Activated CD8-positive, alpha-beta memory T cell treated with anti-CD3 and anti-CD28 coated beads, Interleukin-2, amount 50 U/mL, for 24 hours (primary cell): Measurements from ENCODE around the gene ZNF382.

Source experiments
- DNase-seq: peaks from one replicate; pipeline ENCODE4 v3.0.0-alpha.2; 2020; ENCODE audit errors: extremely low read depth

ZNF382 gene

DNA sequence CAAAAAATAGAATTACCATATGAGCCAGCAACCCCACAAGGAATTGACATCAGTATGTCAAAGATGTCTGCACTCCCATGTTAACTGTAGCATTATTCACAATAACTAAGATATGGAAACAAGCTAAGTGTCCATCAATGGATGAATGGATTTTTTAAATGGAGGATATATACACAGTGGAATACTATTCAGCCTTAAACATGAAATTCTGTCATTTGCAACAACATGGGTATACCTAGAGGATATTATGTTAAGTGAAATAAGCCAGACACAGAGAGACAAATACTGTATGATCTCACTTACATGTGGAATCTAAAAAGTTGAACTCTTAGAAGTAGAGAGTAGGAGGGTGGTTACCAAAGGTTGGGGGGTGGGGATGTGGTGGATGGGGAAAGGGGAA, 74.3 kb downstream of the ZNF382 start:
- DNase-seq, result no peak
